Prostate gland (tissue), 2 donors: ENCODE results near the gene SFT2D3.

Source experiments
- POLR2A ChIP-seq: fragments of 450-650 bp; IDR thresholded peaks from one replicate; pipeline ENCODE4 v1.6.1; 2016; ENCODE audit warnings: antibody characterized with exemption, mild to moderate bottlenecking
- POLR2AphosphoS5 ChIP-seq: sonication (generic); formaldehyde crosslinking; IDR thresholded peaks from one replicate; pipeline ENCODE4 v1.6.1; 2017; ENCODE audit warnings: antibody characterized with exemption
- TF ChIP-seq, protein P1 (sequence below), 4 experiments: fragments of 200-600 bp in 2 of 4; fragments of 450-650 bp in 2 of 4; sonication (generic) in 2 of 4; IDR thresholded peaks; 1 replicate in 3 of 4; 2 replicates in 1 of 4; pipeline ENCODE4 v1.5.1; 2016 to 2019; ENCODE audit warnings: antibody characterized with exemption in 4 of 4, mild to moderate bottlenecking in 2 of 4, moderate library complexity in 2 of 4

GRCh38 chr2:127656569-127657231 lies 44.6 kb upstream of the SFT2D3 start:
- TF ChIP-seq, protein P1, sequence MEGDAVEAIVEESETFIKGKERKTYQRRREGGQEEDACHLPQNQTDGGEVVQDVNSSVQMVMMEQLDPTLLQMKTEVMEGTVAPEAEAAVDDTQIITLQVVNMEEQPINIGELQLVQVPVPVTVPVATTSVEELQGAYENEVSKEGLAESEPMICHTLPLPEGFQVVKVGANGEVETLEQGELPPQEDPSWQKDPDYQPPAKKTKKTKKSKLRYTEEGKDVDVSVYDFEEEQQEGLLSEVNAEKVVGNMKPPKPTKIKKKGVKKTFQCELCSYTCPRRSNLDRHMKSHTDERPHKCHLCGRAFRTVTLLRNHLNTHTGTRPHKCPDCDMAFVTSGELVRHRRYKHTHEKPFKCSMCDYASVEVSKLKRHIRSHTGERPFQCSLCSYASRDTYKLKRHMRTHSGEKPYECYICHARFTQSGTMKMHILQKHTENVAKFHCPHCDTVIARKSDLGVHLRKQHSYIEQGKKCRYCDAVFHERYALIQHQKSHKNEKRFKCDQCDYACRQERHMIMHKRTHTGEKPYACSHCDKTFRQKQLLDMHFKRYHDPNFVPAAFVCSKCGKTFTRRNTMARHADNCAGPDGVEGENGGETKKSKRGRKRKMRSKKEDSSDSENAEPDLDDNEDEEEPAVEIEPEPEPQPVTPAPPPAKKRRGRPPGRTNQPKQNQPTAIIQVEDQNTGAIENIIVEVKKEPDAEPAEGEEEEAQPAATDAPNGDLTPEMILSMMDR (IDR thresholded peaks at IDR 0.05): no peak
- no peak for TF ChIP-seq POLR2A
- TF ChIP-seq POLR2AphosphoS5: no peak
